IMR-90 (cell line): ENCODE results near the gene INF2. TPM values are rescaled to one million over a fixed set of nuclear protein-coding genes. Genes with fewer than 3 reads are reported as not detected.

Experiments used
- ATAC-seq: fragments of 200-7000 bp; cut with Tn5 transposase; 2 replicates; pipeline ENCODE4 v1.9.1; 2020; ENCODE audit warnings: low read depth, mild to moderate bottlenecking, moderate library complexity
- BruUV-seq: library from RNA; stranded (reverse); fragments of 400-500 nt; replicated peaks from 2 replicates; lab custom pipeline; 2021; lab: Mats Ljungman, UMichigan
- CTCF ChIA-PET: fragments of 300-600 bp; formaldehyde crosslinking; extraction: SDS; loops from one replicate; lab custom pipeline; 2021; ENCODE audit warnings: antibody characterized with exemption; lab: Yijun Ruan, JAX
- POLR2A ChIA-PET: fragments of 300-600 bp; sonication (Branson Sonifier 250); formaldehyde crosslinking; loops from one replicate; lab custom pipeline; 2022; ENCODE audit warnings: antibody characterized with exemption; ENCODE audit not compliant: unreplicated experiment; lab: Charles Lee
- DNase-seq: peaks from one replicate; pipeline ENCODE4 v3.0.0; 2013
- H2AFZ ChIP-seq: replicated peaks from 2 replicates; pipeline ENCODE3; 2013; ENCODE audit warnings: low read length, mild to moderate bottlenecking; ENCODE audit not compliant: poor library complexity
- H2AK5ac ChIP-seq: 2 replicates; pipeline ENCODE4 v1.6.1; 2013; ENCODE audit warnings: low read depth, low read length, inconsistent platforms
- H2AK9ac ChIP-seq: replicated peaks from 2 replicates; pipeline ENCODE3; 2013; ENCODE audit warnings: mild to moderate bottlenecking, low read depth, low read length, moderate library complexity; ENCODE audit not compliant: poor library complexity
- H2BK120ac ChIP-seq: 2 replicates; pipeline ENCODE4 v1.6.1; 2013; ENCODE audit warnings: low read depth, low read length, inconsistent platforms
- H2BK15ac ChIP-seq: 3 replicates; pipeline ENCODE4 v1.6.1; 2013; ENCODE audit warnings: low read depth, low read length, inconsistent platforms
- H2BK20ac ChIP-seq: 2 replicates; pipeline ENCODE4 v1.6.1; 2013; ENCODE audit warnings: low read depth, mild to moderate bottlenecking, inconsistent platforms, low read length, moderate library complexity
- H2BK5ac ChIP-seq: 2 replicates; pipeline ENCODE4 v1.6.1; 2013; ENCODE audit warnings: mild to moderate bottlenecking, low read depth, low read length, inconsistent platforms; ENCODE audit not compliant: poor library complexity, severe bottlenecking
- H3K14ac ChIP-seq: replicated peaks from 2 replicates; pipeline ENCODE4 v1.6.1; 2013; ENCODE audit warnings: low read depth, low read length, inconsistent platforms
- H3K18ac ChIP-seq: 2 replicates; pipeline ENCODE4 v1.6.1; 2013; ENCODE audit warnings: low read depth, low read length, control low read depth
- H3K23ac ChIP-seq: 2 replicates; pipeline ENCODE4 v1.6.1; 2013; ENCODE audit warnings: low read depth, low read length, inconsistent platforms
- H3K27ac ChIP-seq: 2 replicates; pipeline ENCODE4 v1.5.1; 2013; ENCODE audit warnings: mild to moderate bottlenecking, control low read depth, low read length; ENCODE audit not compliant: insufficient read depth
- H3K27me3 ChIP-seq: 2 replicates; pipeline ENCODE4 v1.6.1; 2013; ENCODE audit warnings: low read length; ENCODE audit not compliant: control insufficient read depth, insufficient read depth
- H3K36me3 ChIP-seq: 2 replicates; pipeline ENCODE4 v1.6.1; 2013; ENCODE audit warnings: low read length, mixed read lengths; ENCODE audit not compliant: control insufficient read depth, insufficient read depth
- H3K4ac ChIP-seq: 2 replicates; pipeline ENCODE4 v1.6.1; 2013; ENCODE audit warnings: low read depth, low read length, inconsistent platforms
- H3K4me1 ChIP-seq: 2 replicates; pipeline ENCODE4 v1.6.1; 2013; ENCODE audit warnings: low read length, mixed read lengths; ENCODE audit not compliant: control insufficient read depth, insufficient read depth
- H3K4me2 ChIP-seq: 2 replicates; pipeline ENCODE4 v1.6.1; 2013; ENCODE audit warnings: low read depth, mild to moderate bottlenecking, control low read depth, low read length, moderate library complexity
- H3K4me3 ChIP-seq: 2 replicates; pipeline ENCODE4 v1.5.1; 2013; ENCODE audit warnings: low read depth, mild to moderate bottlenecking, control low read depth, low read length, moderate library complexity; ENCODE audit not compliant: insufficient read depth
- H3K56ac ChIP-seq: 2 replicates; pipeline ENCODE4 v1.6.1; 2013; ENCODE audit warnings: low read length, inconsistent platforms; ENCODE audit not compliant: insufficient read depth; ENCODE audit errors: extremely low read depth
- H3K79me1 ChIP-seq, 2 experiments: 2 replicates each; pipeline ENCODE4 v1.6.1; 2013; ENCODE audit warnings: low read length in 2 of 2, inconsistent platforms in 1 of 2, low read depth in 1 of 2
- H3K9ac ChIP-seq: 2 replicates; pipeline ENCODE4 v1.6.1; 2013; ENCODE audit warnings: low read depth, low read length, control low read depth
- H3K9me1 ChIP-seq: 2 replicates; pipeline ENCODE4 v1.6.1; 2013; ENCODE audit warnings: low read length, inconsistent platforms; ENCODE audit not compliant: insufficient read depth
- H3K9me3 ChIP-seq: 2 replicates; pipeline ENCODE4 v1.6.1; 2013; ENCODE audit warnings: low read length; ENCODE audit not compliant: control insufficient read depth, insufficient read depth
- H4K20me1 ChIP-seq: 2 replicates; pipeline ENCODE4 v1.6.1; 2013; ENCODE audit warnings: low read length, inconsistent platforms; ENCODE audit not compliant: insufficient read depth
- H4K5ac ChIP-seq: 2 replicates; pipeline ENCODE4 v1.6.1; 2013; ENCODE audit warnings: mild to moderate bottlenecking, low read depth, low read length, control low read depth
- H4K8ac ChIP-seq, 2 experiments: 2 replicates each; pipeline ENCODE4 v1.6.1; 2013; ENCODE audit warnings: low read depth in 2 of 2, low read length in 2 of 2, control low read depth in 1 of 2, inconsistent platforms in 1 of 2
- H4K91ac ChIP-seq: 2 replicates; pipeline ENCODE4 v1.6.1; 2013; ENCODE audit warnings: low read depth, low read length, inconsistent platforms; ENCODE audit not compliant: insufficient read depth
- BHLHE40 ChIP-seq: fragments of 150-350 bp; IDR thresholded peaks from 2 replicates; pipeline ENCODE4 v1.6.1; 2016; ENCODE audit warnings: mild to moderate bottlenecking, low read depth, low read length
- CEBPB ChIP-seq: IDR thresholded peaks from 2 replicates; pipeline ENCODE4 v1.6.1; 2012; ENCODE audit warnings: low read depth, low read length, improper control_type of control experiment
- CHD1 ChIP-seq: IDR thresholded peaks from 2 replicates; pipeline ENCODE4 v1.6.1; 2012; ENCODE audit warnings: low read depth, low read length, improper control_type of control experiment
- FOS ChIP-seq: fragments of 150-350 bp; IDR thresholded peaks from 2 replicates; pipeline ENCODE4 v1.6.1; 2016; ENCODE audit warnings: low read depth, low read length
- MAFK ChIP-seq: IDR thresholded peaks from 2 replicates; pipeline ENCODE4 v1.6.1; 2012; ENCODE audit warnings: low read depth, low read length, improper control_type of control experiment
- MAZ ChIP-seq: IDR thresholded peaks from 2 replicates; pipeline ENCODE4 v1.6.1; 2012; ENCODE audit warnings: low read depth, mild to moderate bottlenecking, low read length, improper control_type of control experiment, moderate library complexity, borderline replicate concordance
- MXI1 ChIP-seq: IDR thresholded peaks from 2 replicates; pipeline ENCODE4 v1.6.1; 2012; ENCODE audit warnings: low read depth, mild to moderate bottlenecking, low read length, moderate library complexity, borderline replicate concordance
- NFE2L2 ChIP-seq: fragments of 150-350 bp; IDR thresholded peaks from 2 replicates; pipeline ENCODE4 v1.6.1; 2016; ENCODE audit warnings: low read depth, mild to moderate bottlenecking, low read length
- POLR2A ChIP-seq: IDR thresholded peaks from 2 replicates; pipeline ENCODE4 v1.6.1; 2012; ENCODE audit warnings: mild to moderate bottlenecking, low read depth, low read length
- RAD21 ChIP-seq: IDR thresholded peaks from 2 replicates; pipeline ENCODE4 v1.6.1; 2012; ENCODE audit warnings: low read length, improper control_type of control experiment
- RCOR1 ChIP-seq: IDR thresholded peaks from 2 replicates; pipeline ENCODE4 v1.6.1; 2012; ENCODE audit warnings: mild to moderate bottlenecking, low read length, improper control_type of control experiment; ENCODE audit not compliant: insufficient replicate concordance
- RFX5 ChIP-seq: IDR thresholded peaks from 2 replicates; pipeline ENCODE4 v1.8.0; 2012; ENCODE audit warnings: low read depth, mild to moderate bottlenecking, low read length, moderate library complexity
- SMC3 ChIP-seq: fragments of 150-350 bp; IDR thresholded peaks from 2 replicates; pipeline ENCODE4 v1.6.1; 2016; ENCODE audit warnings: low read depth, mild to moderate bottlenecking, antibody characterized with exemption, low read length, moderate library complexity
- WGBS, 2 experiments: methylation state at CpG; one replicate each; pipeline versions ENCODE4 v1.1.5 to v1.1.7; 2013; ENCODE audit warnings: missing lambda C conversion rate in 2 of 2; ENCODE audit not compliant: insufficient read length in 1 of 2; ENCODE audit errors: extremely low coverage in 2 of 2; 5-methylcytosine and 5-hydroxymethylcytosine counted together
- dilution Hi-C: fragments of 300-500 bp; cut with HindIII; formaldehyde crosslinking; loops from one replicate; pipeline ENCODE4 v1.14.3; 2018; ENCODE audit warnings: low sequenced_read_pairs; ENCODE audit not compliant: unreplicated experiment
- in situ Hi-C: fragments of 300-500 bp; cut with MboI; formaldehyde crosslinking; loops from 3 replicates; pipeline ENCODE4 v1.14.3; 2019; ENCODE audit warnings: low sequenced_read_pairs, inconsistent platforms, mixed read lengths
- intact Hi-C: fragments of 100-400 bp; cut with micrococcal nuclease; formaldehyde crosslinking; loops from 2 replicates; pipeline ENCODE4 v1.10.0; 2022
- polyA plus RNA-seq, 3 experiments: library from polyadenylated mRNA; depleted of rRNA; stranded (reverse); fragments of >200 nt; gene quantifications; 2 replicates each; pipeline ENCODE4 v1.2.3, GENCODE V29; 2012; ENCODE audit warnings: low replicate concordance in 1 of 3
- total RNA-seq: library from RNA; depleted of rRNA; stranded (reverse); fragments of >200 nt; gene quantifications from 2 replicates; pipeline ENCODE4 v1.2.3, GENCODE V29; 2012
- TF ChIP-seq, protein P1 (sequence below): conservative IDR thresholded peaks from 2 replicates; pipeline ENCODE4 v1.5.1; 2012; ENCODE audit warnings: mild to moderate bottlenecking, low read depth, low read length, improper control_type of control experiment
- TF ChIP-seq, protein P2 (sequence below): fragments of 150-350 bp; IDR thresholded peaks from 2 replicates; pipeline ENCODE4 v1.6.1; 2017; ENCODE audit warnings: mild to moderate bottlenecking, antibody characterized with exemption, low read length, low read depth
- TF ChIP-seq, protein P3 (sequence below): fragments of 150-350 bp; IDR thresholded peaks from 2 replicates; pipeline ENCODE4 v1.6.1; 2016; ENCODE audit warnings: low read depth, mild to moderate bottlenecking, low read length, moderate library complexity, borderline replicate concordance

INF2 gene
- total and polyA plus RNA-seq, 2 of the 4 experiments (the other 2 are of a cell fraction), result 16.8 to 62.1 TPM

GRCh38 chr14:104666981-104667380 is 22.4 kb upstream of the INF2 start:
- H3K79me1 ChIP-seq, result no peaks in the 10 kb centered on the region
- H4K20me1 ChIP-seq, result no peaks in the 10 kb centered on the region
- dilution Hi-C loops, result no loop called here
- WGBS, 2 experiments, result 91% methylated on average over 12 of the region's 12 CpGs; no CpG with 5 or more reads in 1 of the 2 experiments
- no peak overlapping the region for H2AFZ ChIP-seq
- H3K4ac ChIP-seq, result no peak overlapping the region
- no peak overlapping the region for H2BK5ac ChIP-seq
- no peak overlapping the region for H2BK20ac ChIP-seq
- peaks cover 7% of the 10 kb centered on the region for H3K9me1 ChIP-seq
- TF ChIP-seq MXI1 (no peak), NFE2L2 (no peak), CHD1 (no peak), RFX5 (no peak), CEBPB (no peak), MAFK (no peak), BHLHE40 (no peak), SMC3 (no peak), MAZ (no peak), FOS (no peak), RAD21 (no peak), POLR2A (no peak), RCOR1 (no peak)
- TF ChIP-seq, protein P1, sequence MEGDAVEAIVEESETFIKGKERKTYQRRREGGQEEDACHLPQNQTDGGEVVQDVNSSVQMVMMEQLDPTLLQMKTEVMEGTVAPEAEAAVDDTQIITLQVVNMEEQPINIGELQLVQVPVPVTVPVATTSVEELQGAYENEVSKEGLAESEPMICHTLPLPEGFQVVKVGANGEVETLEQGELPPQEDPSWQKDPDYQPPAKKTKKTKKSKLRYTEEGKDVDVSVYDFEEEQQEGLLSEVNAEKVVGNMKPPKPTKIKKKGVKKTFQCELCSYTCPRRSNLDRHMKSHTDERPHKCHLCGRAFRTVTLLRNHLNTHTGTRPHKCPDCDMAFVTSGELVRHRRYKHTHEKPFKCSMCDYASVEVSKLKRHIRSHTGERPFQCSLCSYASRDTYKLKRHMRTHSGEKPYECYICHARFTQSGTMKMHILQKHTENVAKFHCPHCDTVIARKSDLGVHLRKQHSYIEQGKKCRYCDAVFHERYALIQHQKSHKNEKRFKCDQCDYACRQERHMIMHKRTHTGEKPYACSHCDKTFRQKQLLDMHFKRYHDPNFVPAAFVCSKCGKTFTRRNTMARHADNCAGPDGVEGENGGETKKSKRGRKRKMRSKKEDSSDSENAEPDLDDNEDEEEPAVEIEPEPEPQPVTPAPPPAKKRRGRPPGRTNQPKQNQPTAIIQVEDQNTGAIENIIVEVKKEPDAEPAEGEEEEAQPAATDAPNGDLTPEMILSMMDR, result no peak
- TF ChIP-seq, protein P2, sequence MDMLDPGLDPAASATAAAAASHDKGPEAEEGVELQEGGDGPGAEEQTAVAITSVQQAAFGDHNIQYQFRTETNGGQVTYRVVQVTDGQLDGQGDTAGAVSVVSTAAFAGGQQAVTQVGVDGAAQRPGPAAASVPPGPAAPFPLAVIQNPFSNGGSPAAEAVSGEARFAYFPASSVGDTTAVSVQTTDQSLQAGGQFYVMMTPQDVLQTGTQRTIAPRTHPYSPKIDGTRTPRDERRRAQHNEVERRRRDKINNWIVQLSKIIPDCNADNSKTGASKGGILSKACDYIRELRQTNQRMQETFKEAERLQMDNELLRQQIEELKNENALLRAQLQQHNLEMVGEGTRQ, result no peak
- TF ChIP-seq, protein P3, sequence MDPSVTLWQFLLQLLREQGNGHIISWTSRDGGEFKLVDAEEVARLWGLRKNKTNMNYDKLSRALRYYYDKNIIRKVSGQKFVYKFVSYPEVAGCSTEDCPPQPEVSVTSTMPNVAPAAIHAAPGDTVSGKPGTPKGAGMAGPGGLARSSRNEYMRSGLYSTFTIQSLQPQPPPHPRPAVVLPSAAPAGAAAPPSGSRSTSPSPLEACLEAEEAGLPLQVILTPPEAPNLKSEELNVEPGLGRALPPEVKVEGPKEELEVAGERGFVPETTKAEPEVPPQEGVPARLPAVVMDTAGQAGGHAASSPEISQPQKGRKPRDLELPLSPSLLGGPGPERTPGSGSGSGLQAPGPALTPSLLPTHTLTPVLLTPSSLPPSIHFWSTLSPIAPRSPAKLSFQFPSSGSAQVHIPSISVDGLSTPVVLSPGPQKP, result no peak
- intact Hi-C loops, result no loop called here
- in situ Hi-C loops, result no loop called here
- H3K9me3 ChIP-seq, result no peaks in the 10 kb centered on the region; the same call in 1 of the 2 replicates
- CTCF ChIA-PET, result no interaction called here
- no peak overlapping the region for H3K18ac ChIP-seq
- no peak overlapping the region for H3K56ac ChIP-seq
- POLR2A ChIA-PET, result no interaction called here
- DNase-seq (no peak), ATAC-seq (no peak)
- no peak overlapping the region for H2BK120ac ChIP-seq
- no peak overlapping the region for H2AK9ac ChIP-seq
- H3K4me1 ChIP-seq, result peaks cover 6% of the 10 kb centered on the region; the same call in 1 of the 2 replicates
- H4K8ac ChIP-seq, result no peak overlapping the region
- no peak overlapping the region for H4K91ac ChIP-seq
- no peak overlapping the region for H3K4me3 ChIP-seq
- H3K27ac ChIP-seq, result no peak overlapping the region
- no peak overlapping the region for H3K14ac ChIP-seq
- H3K9ac ChIP-seq, result no peak overlapping the region
- H3K23ac ChIP-seq, result no peak overlapping the region
- H2BK15ac ChIP-seq, result no peak overlapping the region
- no peak overlapping the region for H4K5ac ChIP-seq
- no peaks in the 10 kb centered on the region for H3K27me3 ChIP-seq
- H3K4me2 ChIP-seq, result no peak overlapping the region
- no TSS peak for BruUV-seq
- H2AK5ac ChIP-seq, result no peak overlapping the region
- no peaks in the 10 kb centered on the region for H3K36me3 ChIP-seq
